Progenitor cell of endocrine pancreas (in vitro differentiated cells): Measurements from ENCODE around the gene SIRPB2. TPM values are rescaled to one million over a fixed set of nuclear protein-coding genes. Genes with fewer than 3 reads are reported as not detected.

Experiments used
- DNase-seq: peaks from one replicate; pipeline ENCODE4 v3.0.0; 2021; ENCODE audit warnings: low spot score; ENCODE audit not compliant: unreplicated experiment
- H3K27ac Mint-ChIP-seq: 2 replicates; pipeline ENCODE4 v1.8.0; 2021; ENCODE audit warnings: mild to moderate bottlenecking, moderate library complexity, mixed read lengths
- H3K27me3 Mint-ChIP-seq: 2 replicates; pipeline ENCODE4 v1.8.0; 2021; ENCODE audit warnings: mixed read lengths
- H3K36me3 Mint-ChIP-seq: 2 replicates; pipeline ENCODE4 v1.8.0; 2022; ENCODE audit warnings: mixed read lengths; ENCODE audit not compliant: insufficient read depth
- H3K4me1 Mint-ChIP-seq: 2 replicates; pipeline ENCODE4 v1.8.0; 2021; ENCODE audit warnings: low read depth, mixed read lengths
- H3K4me3 Mint-ChIP-seq: 2 replicates; pipeline ENCODE4 v1.8.0; 2021; ENCODE audit warnings: low read depth, mild to moderate bottlenecking, moderate library complexity, mixed read lengths
- H3K9me3 Mint-ChIP-seq: 2 replicates; pipeline ENCODE4 v1.8.0; 2021; ENCODE audit warnings: low read depth, mixed read lengths
- total RNA-seq: library from RNA; stranded (reverse); gene quantifications from 2 replicates; pipeline ENCODE4 v1.2.1, GENCODE V29; 2021
- TF ChIP-seq, protein P1 (sequence below): fragments of 200-600 bp; sonication (generic); IDR thresholded peaks from one replicate; pipeline ENCODE4 v1.5.0; 2021; ENCODE audit warnings: antibody characterized with exemption, mild to moderate bottlenecking; ENCODE audit not compliant: unreplicated experiment

SIRPB2 gene
- total RNA-seq, 1 donor from 2014 or later: not detected

DNA sequence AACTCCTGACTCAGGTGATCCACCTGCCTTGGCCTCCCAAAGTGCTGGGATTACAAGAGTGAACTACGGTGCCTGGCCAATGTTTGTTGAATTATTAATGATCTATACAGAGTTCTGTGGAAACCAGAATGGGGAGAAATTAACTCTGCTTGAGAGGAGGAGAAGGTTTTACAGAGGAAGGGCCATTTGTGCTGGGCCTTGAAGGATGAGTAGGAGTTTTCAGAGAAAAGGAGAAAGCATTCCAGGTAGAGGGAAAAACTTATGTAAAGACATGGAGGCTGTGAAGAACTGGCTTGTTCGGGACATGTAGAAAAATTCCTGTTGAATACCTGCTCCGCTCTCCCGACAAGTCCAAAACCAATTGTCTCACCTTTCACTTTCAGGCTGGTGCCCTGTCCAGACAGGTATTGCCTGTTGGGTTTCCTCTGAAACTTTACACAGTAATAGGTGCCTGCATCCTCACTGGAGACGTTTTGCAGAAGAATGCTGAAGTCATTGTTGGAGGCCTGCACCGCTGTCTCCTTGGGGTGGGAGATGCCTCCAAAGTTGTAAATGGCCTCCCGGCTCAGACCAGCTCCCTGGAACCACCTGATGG is 13.2 kb downstream of the SIRPB2 start:
- Mint-ChIP-seq H3K27ac (no peak overlapping the region), H3K4me3 (no peak overlapping the region), H3K27me3 (peaks cover 5% of the 10 kb centered on the region), H3K9me3 (no peaks in the 10 kb centered on the region), H3K4me1 (peaks cover 10% of the 10 kb centered on the region), H3K36me3 (no peaks in the 10 kb centered on the region)
- DNase-seq: no peak
- TF ChIP-seq, protein P1, sequence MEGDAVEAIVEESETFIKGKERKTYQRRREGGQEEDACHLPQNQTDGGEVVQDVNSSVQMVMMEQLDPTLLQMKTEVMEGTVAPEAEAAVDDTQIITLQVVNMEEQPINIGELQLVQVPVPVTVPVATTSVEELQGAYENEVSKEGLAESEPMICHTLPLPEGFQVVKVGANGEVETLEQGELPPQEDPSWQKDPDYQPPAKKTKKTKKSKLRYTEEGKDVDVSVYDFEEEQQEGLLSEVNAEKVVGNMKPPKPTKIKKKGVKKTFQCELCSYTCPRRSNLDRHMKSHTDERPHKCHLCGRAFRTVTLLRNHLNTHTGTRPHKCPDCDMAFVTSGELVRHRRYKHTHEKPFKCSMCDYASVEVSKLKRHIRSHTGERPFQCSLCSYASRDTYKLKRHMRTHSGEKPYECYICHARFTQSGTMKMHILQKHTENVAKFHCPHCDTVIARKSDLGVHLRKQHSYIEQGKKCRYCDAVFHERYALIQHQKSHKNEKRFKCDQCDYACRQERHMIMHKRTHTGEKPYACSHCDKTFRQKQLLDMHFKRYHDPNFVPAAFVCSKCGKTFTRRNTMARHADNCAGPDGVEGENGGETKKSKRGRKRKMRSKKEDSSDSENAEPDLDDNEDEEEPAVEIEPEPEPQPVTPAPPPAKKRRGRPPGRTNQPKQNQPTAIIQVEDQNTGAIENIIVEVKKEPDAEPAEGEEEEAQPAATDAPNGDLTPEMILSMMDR: no peak

DNA sequence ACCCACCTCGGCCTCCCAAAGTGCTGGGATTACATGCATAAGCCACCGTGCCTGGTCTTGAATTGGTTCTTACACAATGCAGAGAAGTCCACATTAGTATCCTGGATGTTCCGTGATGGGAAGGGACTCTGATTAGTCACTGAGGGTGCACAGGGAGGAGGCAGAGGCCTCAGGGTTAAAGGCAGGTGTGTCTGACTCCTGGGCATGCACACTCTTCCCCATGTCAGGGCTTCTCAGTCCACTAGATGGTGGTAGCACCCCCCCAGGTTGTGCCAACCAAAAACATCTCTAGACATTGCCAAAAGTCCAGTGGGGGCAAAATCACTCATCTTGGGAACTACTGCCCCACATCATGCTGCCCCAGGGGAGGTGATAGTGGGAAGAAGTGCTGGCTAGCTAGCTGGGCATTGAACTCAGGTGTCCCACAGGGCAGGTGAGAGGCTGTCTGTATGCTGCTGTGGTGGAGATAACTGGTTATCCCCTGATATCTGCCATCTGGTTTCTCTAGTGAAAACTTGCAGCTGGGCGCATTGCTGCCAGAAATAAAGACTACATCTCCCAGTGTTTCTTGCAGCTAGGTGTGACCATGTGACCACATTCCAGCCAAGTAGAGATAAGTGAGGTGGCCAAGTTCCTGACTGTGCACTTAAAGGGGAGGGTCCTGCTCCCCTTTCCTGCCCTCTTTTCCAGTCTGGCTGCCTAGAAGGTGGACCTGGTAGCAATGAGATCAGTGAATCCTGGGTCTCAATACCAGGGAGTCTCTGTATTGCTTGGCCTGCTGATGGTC is 16.2 kb downstream of the SIRPB2 start:
- Mint-ChIP-seq H3K36me3 (no peaks in the 10 kb centered on the region), H3K4me1 (peaks cover 17% of the 10 kb centered on the region), H3K27ac (peak overlapping the region; percentile 65), H3K4me3 (no peak overlapping the region), H3K27me3 (peaks cover 5% of the 10 kb centered on the region), H3K9me3 (no peaks in the 10 kb centered on the region)
- DNase-seq: no peak
- TF ChIP-seq, protein P1: no peak

DNA sequence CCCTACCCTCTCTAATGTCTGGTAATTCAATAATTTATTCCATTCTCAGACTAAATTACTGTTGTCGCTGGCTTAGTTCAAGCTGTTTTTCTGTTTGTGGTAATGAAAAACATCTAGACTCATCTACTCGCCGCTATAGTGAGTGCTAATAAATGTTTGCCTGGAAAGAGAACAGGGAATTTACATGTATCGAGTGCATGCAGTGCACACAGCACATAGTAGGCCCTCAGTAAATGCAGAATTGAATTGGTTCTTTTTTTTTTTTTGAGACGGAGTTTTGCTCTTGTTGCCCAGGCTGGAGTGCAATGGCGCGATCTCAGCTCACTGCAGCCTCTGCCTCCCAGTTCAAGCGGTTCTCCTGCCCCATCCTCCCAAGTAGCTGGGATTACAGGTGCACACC is 16.9 kb downstream of the SIRPB2 start:
- TF ChIP-seq, protein P1: no peak
- Mint-ChIP-seq H3K36me3 (no peaks in the 10 kb centered on the region), H3K4me1 (peaks cover 22% of the 10 kb centered on the region), H3K4me3 (no peak overlapping the region), H3K9me3 (no peaks in the 10 kb centered on the region), H3K27ac (no peak overlapping the region), H3K27me3 (peaks cover 5% of the 10 kb centered on the region)
- no peak for DNase-seq

DNA sequence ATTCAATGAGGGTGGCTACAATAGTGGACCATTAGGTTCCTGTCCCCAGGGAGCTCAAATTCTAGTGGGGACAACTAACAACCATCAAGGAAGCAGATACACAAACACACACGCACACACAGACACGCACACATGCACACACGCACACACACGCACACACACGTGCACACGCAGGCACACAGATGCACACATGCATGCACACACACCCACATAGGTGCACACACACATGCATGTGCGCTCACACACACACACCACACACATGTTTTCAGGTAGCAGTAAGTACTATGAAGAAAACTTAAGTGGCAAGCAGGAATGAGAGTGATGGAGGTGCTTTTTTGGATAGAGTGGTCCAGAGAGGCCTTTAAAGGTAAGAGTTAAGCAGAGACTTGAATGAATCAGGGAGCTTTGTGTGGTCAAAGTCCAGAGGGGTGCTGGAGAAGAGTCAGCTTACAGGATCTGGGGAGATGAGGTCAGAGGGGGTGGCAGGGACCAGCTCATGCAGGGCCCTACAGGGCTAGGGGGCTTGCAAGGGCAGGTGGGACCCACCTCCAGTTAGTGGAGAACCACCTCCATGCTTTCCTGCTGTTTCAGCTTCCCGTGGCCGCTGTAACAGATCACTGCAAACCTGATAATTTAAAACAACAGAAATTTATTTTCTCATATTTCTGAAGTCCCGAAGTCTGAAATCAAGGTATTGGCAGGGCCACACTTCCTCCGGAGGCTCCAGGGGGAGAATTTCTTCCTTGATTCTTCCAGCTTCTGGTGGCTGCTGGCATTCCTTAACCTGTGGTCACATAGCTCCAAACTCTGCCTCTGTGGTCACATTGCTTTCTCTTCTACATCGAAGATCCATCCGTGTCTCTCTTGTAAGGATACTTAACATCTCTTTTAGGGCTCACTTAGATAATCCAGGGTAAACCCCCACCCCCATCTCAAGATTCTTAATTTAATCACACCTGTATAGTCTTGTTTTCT is 17.7 kb downstream of the SIRPB2 start:
- Mint-ChIP-seq H3K9me3 (no peaks in the 10 kb centered on the region), H3K27me3 (peaks cover 4% of the 10 kb centered on the region), H3K36me3 (no peaks in the 10 kb centered on the region), H3K27ac (no peak overlapping the region), H3K4me1 (peaks cover 25% of the 10 kb centered on the region), H3K4me3 (no peak overlapping the region)
- no peak for DNase-seq
- TF ChIP-seq, protein P1: no peak
